ENCODE data around the gene OSMR.

The OSMR gene

GRCh38 chr5:38866362-38867031 lies 20.7 kb downstream of the OSMR start:
- DNase-seq (ENCODE audit: low spot score), result no peak
- TF ChIP-seq, protein P1, sequence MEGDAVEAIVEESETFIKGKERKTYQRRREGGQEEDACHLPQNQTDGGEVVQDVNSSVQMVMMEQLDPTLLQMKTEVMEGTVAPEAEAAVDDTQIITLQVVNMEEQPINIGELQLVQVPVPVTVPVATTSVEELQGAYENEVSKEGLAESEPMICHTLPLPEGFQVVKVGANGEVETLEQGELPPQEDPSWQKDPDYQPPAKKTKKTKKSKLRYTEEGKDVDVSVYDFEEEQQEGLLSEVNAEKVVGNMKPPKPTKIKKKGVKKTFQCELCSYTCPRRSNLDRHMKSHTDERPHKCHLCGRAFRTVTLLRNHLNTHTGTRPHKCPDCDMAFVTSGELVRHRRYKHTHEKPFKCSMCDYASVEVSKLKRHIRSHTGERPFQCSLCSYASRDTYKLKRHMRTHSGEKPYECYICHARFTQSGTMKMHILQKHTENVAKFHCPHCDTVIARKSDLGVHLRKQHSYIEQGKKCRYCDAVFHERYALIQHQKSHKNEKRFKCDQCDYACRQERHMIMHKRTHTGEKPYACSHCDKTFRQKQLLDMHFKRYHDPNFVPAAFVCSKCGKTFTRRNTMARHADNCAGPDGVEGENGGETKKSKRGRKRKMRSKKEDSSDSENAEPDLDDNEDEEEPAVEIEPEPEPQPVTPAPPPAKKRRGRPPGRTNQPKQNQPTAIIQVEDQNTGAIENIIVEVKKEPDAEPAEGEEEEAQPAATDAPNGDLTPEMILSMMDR (IDR thresholded peaks at IDR 0.05; ENCODE audit: extremely low read depth, missing control alignments), result no peak

DNA sequence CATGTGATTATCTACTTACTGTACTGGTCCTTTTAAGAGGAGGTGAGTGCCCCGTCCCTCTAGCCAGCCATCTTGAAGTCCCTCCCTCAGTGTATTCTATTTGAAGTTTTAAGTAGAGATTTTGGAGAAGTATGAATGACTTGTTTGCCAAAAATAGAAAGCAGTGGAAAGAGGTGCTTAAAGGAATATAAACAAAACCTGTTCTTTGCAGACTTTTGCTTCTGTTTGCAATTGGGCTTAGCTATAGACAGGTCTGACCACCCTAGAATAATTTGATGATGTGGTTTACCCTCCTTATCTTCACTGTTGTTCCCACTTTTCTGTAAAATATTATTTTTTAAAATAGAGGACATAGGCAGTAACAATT lies 21.2 kb downstream of the OSMR start:
- TF ChIP-seq, protein P1 (IDR thresholded peaks at IDR 0.05; ENCODE audit: extremely low read depth, missing control alignments), result no peak
- no peak for DNase-seq (ENCODE audit: low spot score)

GRCh38 chr5:38867416-38867815 lies 21.6 kb downstream of the OSMR start:
- DNase-seq (ENCODE audit: low spot score), result no peak

GRCh38 chr5:38870595-38870994 lies 24.8 kb downstream of the OSMR start:
- TF ChIP-seq, protein P1 (IDR thresholded peaks at IDR 0.05; ENCODE audit: extremely low read depth, missing control alignments), result no peak
- no peak for DNase-seq (ENCODE audit: low spot score)

More at GRCh38 chr5:38867416-38867815, 21.6 kb downstream of the OSMR start:
- TF ChIP-seq, protein P1 (IDR thresholded peaks at IDR 0.05; ENCODE audit: extremely low read depth, missing control alignments), result no peak

GRCh38 chr5:38871058-38871605 lies 25.3 kb downstream of the OSMR start:
- no peak for DNase-seq (ENCODE audit: low spot score)
- TF ChIP-seq, protein P1 (IDR thresholded peaks at IDR 0.05; ENCODE audit: extremely low read depth, missing control alignments), result no peak

DNA sequence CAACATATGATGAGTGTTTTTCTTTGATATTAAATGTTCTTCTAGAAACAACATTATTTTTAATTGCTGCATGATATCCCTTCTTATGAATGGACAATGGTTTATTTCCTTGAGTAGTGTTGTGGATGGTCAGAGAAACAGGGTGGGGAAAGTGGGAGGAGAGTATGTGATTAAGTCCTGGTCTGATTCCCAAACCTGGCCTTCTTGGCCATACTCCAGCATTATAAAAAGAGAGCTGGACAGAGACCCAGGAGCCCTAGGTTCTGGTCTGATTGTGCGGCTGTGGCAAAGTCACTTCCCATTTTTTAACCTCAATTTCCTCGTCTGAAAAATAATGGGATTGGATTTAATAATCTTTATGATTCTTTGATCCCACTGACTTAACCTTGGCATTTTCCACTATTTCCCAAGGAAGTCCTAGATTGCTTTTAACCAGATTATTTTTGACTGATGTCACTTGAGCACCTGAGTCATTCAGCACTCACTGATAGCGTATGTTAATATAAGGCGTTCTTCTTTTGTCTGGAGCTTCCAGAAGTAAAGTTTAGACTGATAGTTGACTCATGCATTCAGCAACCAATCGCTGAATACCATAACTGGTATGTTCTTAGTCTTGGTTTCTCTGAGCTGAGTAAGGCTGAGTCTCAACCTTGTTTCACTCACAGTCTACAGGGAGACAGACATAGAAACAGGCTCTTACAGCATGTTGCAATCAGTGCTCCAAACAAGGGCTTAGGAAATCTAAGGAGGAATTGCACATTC lies 26.2 kb downstream of the OSMR start:
- no peak for DNase-seq (ENCODE audit: low spot score)
- TF ChIP-seq, protein P1 (IDR thresholded peaks at IDR 0.05; ENCODE audit: extremely low read depth, missing control alignments), result no peak

DNA sequence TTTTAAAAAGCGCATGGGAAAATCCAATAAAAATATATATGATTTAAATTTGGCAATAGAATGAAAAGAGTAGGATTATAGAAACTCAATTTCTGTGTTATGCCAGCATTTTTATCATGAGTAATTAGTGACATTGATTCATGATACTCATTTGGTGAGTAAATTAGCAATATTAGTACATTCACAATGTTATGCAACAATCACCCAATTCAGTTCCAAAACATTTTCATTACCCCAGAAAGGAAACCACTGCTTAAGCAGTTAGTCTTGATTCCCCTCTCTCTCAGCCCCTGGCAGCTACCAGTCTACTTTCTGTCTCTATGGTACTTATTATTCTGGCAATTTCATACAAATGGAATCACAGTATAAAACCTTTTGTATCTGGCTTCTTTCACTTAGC lies 27.0 kb downstream of the OSMR start:
- TF ChIP-seq, protein P1 (IDR thresholded peaks at IDR 0.05; ENCODE audit: extremely low read depth, missing control alignments), result no peak
- DNase-seq (ENCODE audit: low spot score), result no peak

All from GM20000 (cell line).